ENCODE measurements around the gene FBXW8.

The FBXW8 gene

GRCh38 chr12:116910645-116911451 lies at the start of gene FBXW8:
Gene FBXW8, plus strand, starts transcription at chr12:116910950. Its CDS starts 88 bp downstream, at chr12:116911038.
- DNase-seq, result peak; percentile 83

- peak; percentile 39 for DNase-seq
Measured at GRCh38 chr12:116861320-116861719, 49.4 kb upstream of the FBXW8 start.

- DNase-seq, result no peak
Measured at GRCh38 chr12:116862167-116862566, 48.6 kb upstream of the FBXW8 start.

- peak; percentile 23 for DNase-seq
Measured at GRCh38 chr12:116863275-116863767, 47.4 kb upstream of the FBXW8 start.

- no peak for DNase-seq
Measured at GRCh38 chr12:116864371-116865160, 46.2 kb upstream of the FBXW8 start.

GRCh38 chr12:116867523-116867922 lies 43.2 kb upstream of the FBXW8 start:
- no peak for DNase-seq

GRCh38 chr12:116870306-116870705 lies 40.4 kb upstream of the FBXW8 start:
- no peak for DNase-seq

GRCh38 chr12:116874324-116874995 lies 36.3 kb upstream of the FBXW8 start:
- no peak for DNase-seq

GRCh38 chr12:116876151-116876869 lies 34.4 kb upstream of the FBXW8 start:
- no peak for DNase-seq

- DNase-seq, result peak; percentile 15
Measured at GRCh38 chr12:116878567-116879508, 31.9 kb upstream of the FBXW8 start.

- DNase-seq, result peak; percentile 30
Measured at GRCh38 chr12:116879509-116880212, 31.1 kb upstream of the FBXW8 start.

- no peak for DNase-seq
Measured at GRCh38 chr12:116880213-116880816, 30.4 kb upstream of the FBXW8 start.

- peak; percentile 62 for DNase-seq
Measured at GRCh38 chr12:116880817-116881324, 29.9 kb upstream of the FBXW8 start.

- peak; percentile 23 for DNase-seq
Measured at GRCh38 chr12:116881325-116881876, 29.3 kb upstream of the FBXW8 start, which contains the start of gene HRK. Gene HRK, minus strand, starts transcription at chr12:116881441. Its CDS starts 134 bp downstream, at chr12:116881307.

- no peak for DNase-seq
Measured at GRCh38 chr12:116881877-116882507, 28.8 kb upstream of the FBXW8 start.

- DNase-seq, result no peak
Measured at GRCh38 chr12:116882742-116883141, 28.0 kb upstream of the FBXW8 start.

- no peak for DNase-seq
Measured at GRCh38 chr12:116884871-116885270, 25.9 kb upstream of the FBXW8 start.

GRCh38 chr12:116885491-116885890 lies 25.3 kb upstream of the FBXW8 start:
- no peak for DNase-seq

- no peak for DNase-seq
Measured at GRCh38 chr12:116887244-116887643, 23.5 kb upstream of the FBXW8 start.

All from stimulated activated CD4-positive, alpha-beta T cell treated with anti-CD3 and anti-CD28 coated beads, Interleukin-15, amount 100 ng/mL, for 24 hours (primary cell).